Measurements from ENCODE around the gene EIF2S2. TPM values are rescaled to one million over a fixed set of nuclear protein-coding genes. Genes with fewer than 3 reads are reported as not detected.

Gene EIF2S2
- total RNA-seq, 6 experiments from 2014 or later: 16.7 to 50.6 (median 30.8) TPM

GRCh38 chr20:34112600-34113101 lies 608 bp upstream of the EIF2S2 start:
- Histone ChIP-seq H3K9me3 (no peaks in the 10 kb centered on the region), H3K36me3 (peaks cover 0 to 6% (median 2%) of the 10 kb centered on the region in 4 donors), H3K4me1 (peaks cover 0 to 30% (median 12%) of the 10 kb centered on the region in 4 donors), H3K27ac (peak overlapping the region; percentile 75 to 90 (median 83)), H3K4me3 (peak overlapping the region; percentile 85 to 100 (median 99)), H3K27me3 (no peaks in the 10 kb centered on the region)
- intact Hi-C loops (cut with DNase I): no loop called here
- ATAC-seq (peak in 3 of 4 donors; percentile 0 to 3 (median 1)), DNase-seq (peak in 2 of 3 donors; percentile 26 to 47)
- TF ChIP-seq, protein P1, sequence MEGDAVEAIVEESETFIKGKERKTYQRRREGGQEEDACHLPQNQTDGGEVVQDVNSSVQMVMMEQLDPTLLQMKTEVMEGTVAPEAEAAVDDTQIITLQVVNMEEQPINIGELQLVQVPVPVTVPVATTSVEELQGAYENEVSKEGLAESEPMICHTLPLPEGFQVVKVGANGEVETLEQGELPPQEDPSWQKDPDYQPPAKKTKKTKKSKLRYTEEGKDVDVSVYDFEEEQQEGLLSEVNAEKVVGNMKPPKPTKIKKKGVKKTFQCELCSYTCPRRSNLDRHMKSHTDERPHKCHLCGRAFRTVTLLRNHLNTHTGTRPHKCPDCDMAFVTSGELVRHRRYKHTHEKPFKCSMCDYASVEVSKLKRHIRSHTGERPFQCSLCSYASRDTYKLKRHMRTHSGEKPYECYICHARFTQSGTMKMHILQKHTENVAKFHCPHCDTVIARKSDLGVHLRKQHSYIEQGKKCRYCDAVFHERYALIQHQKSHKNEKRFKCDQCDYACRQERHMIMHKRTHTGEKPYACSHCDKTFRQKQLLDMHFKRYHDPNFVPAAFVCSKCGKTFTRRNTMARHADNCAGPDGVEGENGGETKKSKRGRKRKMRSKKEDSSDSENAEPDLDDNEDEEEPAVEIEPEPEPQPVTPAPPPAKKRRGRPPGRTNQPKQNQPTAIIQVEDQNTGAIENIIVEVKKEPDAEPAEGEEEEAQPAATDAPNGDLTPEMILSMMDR (IDR thresholded peaks at IDR 0.05): no peak
- no peak for TF ChIP-seq POLR2A (IDR thresholded peaks at IDR 0.05)
- 5% methylated on average over 16 of the region's 18 CpGs for WGBS (ENCODE audit: insufficient coverage, low coverage, low lambda C conversion rate, missing lambda C conversion rate)

GRCh38 chr20:34110745-34111641 lies 1.1 kb downstream of the EIF2S2 start:
- peaks cover 0 to 6% (median 2%) of the 10 kb centered on the region in 4 donors for H3K36me3 ChIP-seq
- intact Hi-C loops (cut with DNase I): no loop called here
- TF ChIP-seq, protein P1 (IDR thresholded peaks at IDR 0.05): peak in 1 of 4 donors; percentile 10
- TF ChIP-seq POLR2A (IDR thresholded peaks at IDR 0.05): no peak
- H3K4me3 ChIP-seq: peak overlapping the region; percentile 85 to 100 (median 99)
- WGBS (ENCODE audit: insufficient coverage, low coverage, low lambda C conversion rate, missing lambda C conversion rate): under 1% methylated on average over 18 of the region's 22 CpGs
- ATAC-seq: peak in 1 of 4 donors; percentile 6
- H3K27me3 ChIP-seq: no peaks in the 10 kb centered on the region
- peak in 1 of 3 donors; percentile 38 for DNase-seq
- H3K9me3 ChIP-seq: no peaks in the 10 kb centered on the region
- H3K27ac ChIP-seq: peak overlapping the region; percentile 83 to 99 (median 90)
- peaks cover 0 to 31% (median 15%) of the 10 kb centered on the region in 4 donors for H3K4me1 ChIP-seq

- Histone ChIP-seq H3K36me3 (peaks cover 0 to 8% (median 5%) of the 10 kb centered on the region in 4 donors), H3K4me3 (peak overlapping the region; percentile 85 to 100 (median 99)), H3K9me3 (no peaks in the 10 kb centered on the region), H3K27me3 (no peaks in the 10 kb centered on the region), H3K4me1 (peaks cover 0 to 31% (median 15%) of the 10 kb centered on the region in 4 donors), H3K27ac (peak overlapping the region in 1 of 3 donors; percentile 99)
- intact Hi-C loops (cut with DNase I): no loop called here
- 65% methylated on average over 10 of the region's 10 CpGs for WGBS (ENCODE audit: insufficient coverage, low coverage, low lambda C conversion rate, missing lambda C conversion rate)
- ATAC-seq (no peak), DNase-seq (no peak)
- TF ChIP-seq, protein P1 (IDR thresholded peaks at IDR 0.05): no peak
- no peak for TF ChIP-seq POLR2A (IDR thresholded peaks at IDR 0.05)
These were observed 1.9 kb downstream of the EIF2S2 start for GRCh38 chr20:34110025-34110744.

GRCh38 chr20:34109442-34109841 lies 2.6 kb downstream of the EIF2S2 start:
- ATAC-seq (no peak), DNase-seq (no peak)
- Histone ChIP-seq H3K27ac (no peak overlapping the region), H3K36me3 (peaks cover 0 to 15% (median 11%) of the 10 kb centered on the region in 4 donors), H3K9me3 (no peaks in the 10 kb centered on the region), H3K4me1 (peaks cover 0 to 31% (median 15%) of the 10 kb centered on the region in 4 donors), H3K4me3 (no peak overlapping the region), H3K27me3 (no peaks in the 10 kb centered on the region)
- 88% methylated on average over 6 of the region's 6 CpGs for WGBS (ENCODE audit: insufficient coverage, low coverage, low lambda C conversion rate, missing lambda C conversion rate)
- intact Hi-C loops (cut with DNase I): no loop called here
- TF ChIP-seq POLR2A (IDR thresholded peaks at IDR 0.05): no peak
- TF ChIP-seq, protein P1 (IDR thresholded peaks at IDR 0.05): no peak
